ENCODE data around the gene LIPC. TPM values are rescaled to one million over a fixed set of nuclear protein-coding genes. Genes with fewer than 3 reads are reported as not detected.

Gene LIPC
- total and polyA plus RNA-seq, 9 of the 15 experiments (the other 6 are each of a cell fraction or from before 2014, with no cell fraction given), result 0.07 to 0.41 (median 0.11) TPM; not detected in 2

DNA sequence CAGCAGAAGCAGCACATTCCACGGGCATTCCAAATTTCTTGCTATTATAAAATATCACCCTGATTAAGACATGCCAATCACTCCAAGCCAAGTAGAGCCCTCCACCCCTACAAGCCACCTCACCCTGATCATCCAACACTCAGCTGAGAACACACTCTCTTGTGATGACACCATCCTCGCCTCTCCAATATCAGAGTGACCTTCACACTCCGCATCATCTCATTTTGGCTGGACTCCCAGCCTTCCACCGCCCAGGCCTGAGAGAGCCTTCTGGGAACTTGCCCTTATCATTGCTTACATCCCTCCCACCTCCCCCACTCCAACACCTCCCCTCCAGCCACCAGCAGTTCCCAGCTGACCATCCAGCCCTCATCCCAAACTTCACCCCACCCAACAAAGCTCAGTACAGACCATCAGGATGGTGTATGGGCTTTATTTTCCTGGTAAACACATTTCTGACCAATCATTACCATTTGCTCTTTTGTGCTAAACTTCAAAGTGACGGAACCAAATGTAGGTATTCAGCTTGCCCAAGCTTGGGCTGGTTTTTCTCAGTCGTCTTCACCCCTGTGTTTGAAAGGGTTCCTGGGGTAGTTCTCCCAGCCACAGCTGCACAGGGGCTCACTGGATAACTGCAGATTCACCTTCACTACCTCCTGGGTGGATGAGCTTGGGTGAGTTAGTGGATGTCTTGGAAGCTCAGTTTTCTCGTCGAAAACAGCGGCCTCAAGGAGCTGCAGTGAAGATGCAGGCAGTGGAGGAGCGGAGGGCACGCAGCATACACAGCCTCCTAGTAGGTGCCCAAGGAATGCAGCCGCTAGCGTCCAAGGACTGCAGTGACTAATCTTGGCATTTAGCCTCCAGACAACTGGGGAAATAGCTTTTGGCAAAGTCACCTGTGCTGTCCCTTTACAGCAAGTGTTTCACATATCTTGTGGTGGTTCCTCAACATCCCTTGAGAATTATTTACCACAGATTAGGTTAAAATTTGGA is 115.1 kb downstream of the LIPC start (continued):
- peak; percentile 73 for TF ChIP-seq CREM (IDR thresholded peaks at IDR 0.05; ENCODE audit: low read depth)
- peak; percentile 75 for TF ChIP-seq NCOR1 (IDR thresholded peaks at IDR 0.05)
- TF ChIP-seq ZFX (CRISPR knock-in tag; IDR thresholded peaks at IDR 0.05), result no peak
- TF ChIP-seq NFE2 (IDR thresholded peaks at IDR 0.05; ENCODE audit: low read depth), result peak; percentile 39
- TF ChIP-seq L3MBTL2 (IDR thresholded peaks at IDR 0.05), result peak; percentile 49
- 0 out of 2 replicates have a peak, but pooled peaks have one; percentile 22 for TF ChIP-seq CC2D1A (IDR thresholded peaks at IDR 0.05)
- TF ChIP-seq, protein P1, sequence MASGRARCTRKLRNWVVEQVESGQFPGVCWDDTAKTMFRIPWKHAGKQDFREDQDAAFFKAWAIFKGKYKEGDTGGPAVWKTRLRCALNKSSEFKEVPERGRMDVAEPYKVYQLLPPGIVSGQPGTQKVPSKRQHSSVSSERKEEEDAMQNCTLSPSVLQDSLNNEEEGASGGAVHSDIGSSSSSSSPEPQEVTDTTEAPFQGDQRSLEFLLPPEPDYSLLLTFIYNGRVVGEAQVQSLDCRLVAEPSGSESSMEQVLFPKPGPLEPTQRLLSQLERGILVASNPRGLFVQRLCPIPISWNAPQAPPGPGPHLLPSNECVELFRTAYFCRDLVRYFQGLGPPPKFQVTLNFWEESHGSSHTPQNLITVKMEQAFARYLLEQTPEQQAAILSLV (tag; IDR thresholded peaks at IDR 0.05), result no peak

- intact Hi-C loops (cut with micrococcal nuclease), result loop anchor here (5.0 kb wide), 1 partner anchor 200 kb away; the partner anchor contains the start of gene ADAM10
- no peak for TF ChIP-seq HEY1 (CRISPR knock-in tag; IDR thresholded peaks at IDR 0.05; ENCODE audit: borderline replicate concordance)
- TF ChIP-seq ZNF551 (CRISPR knock-in tag; IDR thresholded peaks at IDR 0.05), result no peak
- no peak for TF ChIP-seq MLLT1 (IDR thresholded peaks at IDR 0.05)
- TF ChIP-seq, protein P2, sequence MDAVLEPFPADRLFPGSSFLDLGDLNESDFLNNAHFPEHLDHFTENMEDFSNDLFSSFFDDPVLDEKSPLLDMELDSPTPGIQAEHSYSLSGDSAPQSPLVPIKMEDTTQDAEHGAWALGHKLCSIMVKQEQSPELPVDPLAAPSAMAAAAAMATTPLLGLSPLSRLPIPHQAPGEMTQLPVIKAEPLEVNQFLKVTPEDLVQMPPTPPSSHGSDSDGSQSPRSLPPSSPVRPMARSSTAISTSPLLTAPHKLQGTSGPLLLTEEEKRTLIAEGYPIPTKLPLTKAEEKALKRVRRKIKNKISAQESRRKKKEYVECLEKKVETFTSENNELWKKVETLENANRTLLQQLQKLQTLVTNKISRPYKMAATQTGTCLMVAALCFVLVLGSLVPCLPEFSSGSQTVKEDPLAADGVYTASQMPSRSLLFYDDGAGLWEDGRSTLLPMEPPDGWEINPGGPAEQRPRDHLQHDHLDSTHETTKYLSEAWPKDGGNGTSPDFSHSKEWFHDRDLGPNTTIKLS (IDR thresholded peaks at IDR 0.05; ENCODE audit: borderline replicate concordance, low read depth), result no peak
- TF ChIP-seq RBM15 (IDR thresholded peaks at IDR 0.05; ENCODE audit: insufficient read depth, low read length), result no peak
- TF ChIP-seq THAP7 (CRISPR knock-in tag; IDR thresholded peaks at IDR 0.05), result no peak
- no peak for TF ChIP-seq POLR2A (conservative IDR thresholded peaks at IDR 0.05)
- no peak for TF ChIP-seq ZNF384 (IDR thresholded peaks at IDR 0.05; ENCODE audit: low read depth, low read length)
- no peak for TF ChIP-seq KLF1 (tag; IDR thresholded peaks at IDR 0.05)
Measured at GRCh38 chr15:58547628-58548307, 116.0 kb downstream of the LIPC start.

More at GRCh38 chr15:58547628-58548307, 116.0 kb downstream of the LIPC start:
- Histone ChIP-seq H3K9me3 (replicated peaks; ENCODE audit: control insufficient read depth, insufficient read depth, low read depth, low read length) (no peaks in the 10 kb centered on the region), H3K27me3 (ENCODE audit: control insufficient read depth in 2 of 2, insufficient read depth in 2 of 2, low read length in 2 of 2) (no peaks in the 10 kb centered on the region), H3K4me2 (ENCODE audit: insufficient read depth, low read length) (no peak overlapping the region), H4K20me1 (replicated peaks; ENCODE audit: control insufficient read depth, insufficient read depth, low read length) (no peaks in the 10 kb centered on the region), H3K36me3 (ENCODE audit: control insufficient read depth, insufficient read depth, low read length) (no peaks in the 10 kb centered on the region), H3K9me1 (ENCODE audit: control insufficient read depth, insufficient read depth, low read length) (no peaks in the 10 kb centered on the region), H3K4me3 (no peak overlapping the region), H3K4me1 (replicated peaks in 1 of 2; ENCODE audit: control insufficient read depth in 2 of 2, insufficient read depth in 2 of 2, low read length in 2 of 2) (peaks cover 51 to 54% of the 10 kb centered on the region in 2 experiments), H2AFZ (ENCODE audit: low read depth, low read length) (peak overlapping the region; percentile 69; the same call in 1 of the 2 replicates), H3K79me2 (ENCODE audit: control insufficient read depth, insufficient read depth, low read length) (no peaks in the 10 kb centered on the region), H3K27ac (ENCODE audit: extremely low read depth, low read depth, low read length) (no peak overlapping the region), H3K9ac (ENCODE audit: insufficient read depth in 1 of 2, low read depth in 2 of 2, low read length in 2 of 2) (no peak overlapping the region)
- FAIRE-seq (no peak), DNase-seq (ENCODE audit: extremely low read depth in 1 of 4, low spot score in 3 of 4) (no peak), ATAC-seq (no peak)
- CTCF ChIA-PET (ENCODE audit: low intra/inter-chr PET ratio), result no interaction called here
- WGBS (ENCODE audit: insufficient coverage, low coverage, missing lambda C conversion rate), result 77% methylated on average over 8 of the region's 9 CpGs
- BruUV-seq (replicated peaks), result no TSS peak
- in situ Hi-C loops (cut with MboI), result no loop called here
- POLR2A ChIA-PET, result interaction anchor here (0.6 to 1.9 kb wide), 9 partner anchors 8 to 204 kb away, joined by 3 to 9 read pairs (median 3); no protein-coding TSS in a partner anchor
